H9 (cell line): ENCODE measurements around the gene C2orf68. TPM values are rescaled to one million over a fixed set of nuclear protein-coding genes. Genes with fewer than 3 reads are reported as not detected.
A peak's percentile ranks its signal among the peaks of the same experiment; 100 is the strongest.

Source experiments
- DNase-seq: peaks from one replicate; pipeline ENCODE4 v3.0.0-alpha.2; 2017
- H2AFZ ChIP-seq: one replicate; pipeline ENCODE4 v1.6.1; 2013; ENCODE audit warnings: mild to moderate bottlenecking, low read length, control low read depth, moderate library complexity
- H2AK5ac ChIP-seq: 2 replicates; pipeline ENCODE4 v1.6.1; 2013; ENCODE audit warnings: low read length, control low read depth, mixed read lengths; ENCODE audit not compliant: insufficient read length
- H2BK120ac ChIP-seq: one replicate; pipeline ENCODE4 v1.6.1; 2013; ENCODE audit warnings: low read depth, mild to moderate bottlenecking, low read length, control low read depth, inconsistent platforms; ENCODE audit not compliant: poor library complexity, severe bottlenecking
- H2BK12ac ChIP-seq: 2 replicates; pipeline ENCODE4 v1.6.1; 2013; ENCODE audit warnings: low read length, control low read depth, mixed read lengths, low read depth; ENCODE audit not compliant: insufficient read length
- H2BK15ac ChIP-seq: 2 replicates; pipeline ENCODE4 v1.6.1; 2013; ENCODE audit warnings: low read depth, low read length, control low read depth
- H2BK20ac ChIP-seq: one replicate; pipeline ENCODE4 v1.6.1; 2013; ENCODE audit warnings: low read depth, mild to moderate bottlenecking, low read length, control low read depth, inconsistent platforms; ENCODE audit not compliant: poor library complexity, severe bottlenecking
- H2BK5ac ChIP-seq: 2 replicates; pipeline ENCODE4 v1.6.1; 2013; ENCODE audit warnings: low read length, control low read depth, mixed read lengths; ENCODE audit not compliant: insufficient read length
- H3K14ac ChIP-seq: 2 replicates; pipeline ENCODE4 v1.6.1; 2013; ENCODE audit warnings: low read length, control low read depth; ENCODE audit not compliant: insufficient read depth
- H3K18ac ChIP-seq: 2 replicates; pipeline ENCODE4 v1.6.1; 2013; ENCODE audit warnings: low read depth, mild to moderate bottlenecking, mixed read lengths, low read length, control low read depth; ENCODE audit not compliant: insufficient read length
- H3K23ac ChIP-seq: 2 replicates; pipeline ENCODE4 v1.6.1; 2013; ENCODE audit warnings: low read length, control low read depth, mixed read lengths, low read depth; ENCODE audit not compliant: insufficient read length
- H3K23me2 ChIP-seq: 2 replicates; pipeline ENCODE4 v1.6.1; 2013; ENCODE audit warnings: low read depth, mild to moderate bottlenecking, mixed read lengths, low read length, control low read depth; ENCODE audit not compliant: insufficient read length, poor library complexity, severe bottlenecking
- H3K27ac ChIP-seq: 2 replicates; pipeline ENCODE4 v1.5.1; 2013; ENCODE audit warnings: low read length, control low read depth, mixed read lengths, low read depth; ENCODE audit not compliant: insufficient read length
- H3K27me3 ChIP-seq: 2 replicates; pipeline ENCODE4 v1.6.1; 2013; ENCODE audit warnings: low read length, control low read depth, inconsistent platforms; ENCODE audit not compliant: insufficient read depth
- H3K4ac ChIP-seq: 2 replicates; pipeline ENCODE4 v1.6.1; 2013; ENCODE audit warnings: low read depth, mild to moderate bottlenecking, control low read depth, inconsistent platforms, low read length, moderate library complexity
- H3K4me1 ChIP-seq: 2 replicates; pipeline ENCODE4 v1.6.1; 2013; ENCODE audit warnings: low read length, control low read depth, inconsistent platforms; ENCODE audit not compliant: insufficient read depth
- H3K4me2 ChIP-seq: 2 replicates; pipeline ENCODE4 v1.6.1; 2013; ENCODE audit warnings: low read length, control low read depth, mixed read lengths; ENCODE audit not compliant: insufficient read length, insufficient read depth
- H3K56ac ChIP-seq: 2 replicates; pipeline ENCODE4 v1.6.1; 2013; ENCODE audit warnings: low read depth, mild to moderate bottlenecking, mixed read lengths, low read length, control low read depth; ENCODE audit not compliant: insufficient read length
- H3K79me1 ChIP-seq: 2 replicates; pipeline ENCODE4 v1.6.1; 2013; ENCODE audit warnings: low read depth, mild to moderate bottlenecking, moderate library complexity, low read length, control low read depth, inconsistent platforms; ENCODE audit not compliant: insufficient read depth, poor library complexity, severe bottlenecking
- H3K79me2 ChIP-seq: 2 replicates; pipeline ENCODE4 v1.6.1; 2013; ENCODE audit warnings: low read length, control low read depth, inconsistent platforms; ENCODE audit not compliant: insufficient read depth
- H3K9ac ChIP-seq: 2 replicates; pipeline ENCODE4 v1.6.1; 2013; ENCODE audit warnings: low read length, control low read depth, mixed read lengths; ENCODE audit not compliant: insufficient read length; ENCODE audit errors: extremely low read depth
- H3K9me3 ChIP-seq: one replicate; pipeline ENCODE4 v1.6.1; 2013; ENCODE audit warnings: low read depth, low read length, inconsistent platforms; ENCODE audit not compliant: control insufficient read depth
- H3T11ph ChIP-seq: one replicate; pipeline ENCODE4 v1.6.1; 2013; ENCODE audit warnings: mild to moderate bottlenecking, low read length, control low read depth, inconsistent platforms
- H4K20me1 ChIP-seq: one replicate; pipeline ENCODE4 v1.6.1; 2013; ENCODE audit not compliant: control insufficient read depth, insufficient read length, insufficient read depth
- H4K5ac ChIP-seq: 2 replicates; pipeline ENCODE4 v1.6.1; 2013; ENCODE audit warnings: low read depth, mild to moderate bottlenecking, mixed read lengths, low read length, control low read depth; ENCODE audit not compliant: insufficient read length
- H4K8ac ChIP-seq: replicated peaks from 2 replicates; pipeline ENCODE4 v1.6.1; 2013; ENCODE audit warnings: low read length, control low read depth, mixed read lengths, low read depth; ENCODE audit not compliant: insufficient read length
- H4K91ac ChIP-seq: 2 replicates; pipeline ENCODE4 v1.6.1; 2013; ENCODE audit warnings: low read depth, mild to moderate bottlenecking, moderate library complexity, mixed read lengths, low read length, control low read depth; ENCODE audit not compliant: insufficient read length
- H3K27ac Mint-ChIP-seq, 3 experiments: 2 replicates in 2 of 3; 3 replicates in 1 of 3; pipeline ENCODE4 v1.8.0; 2020 to 2021; ENCODE audit warnings: mixed read lengths in 3 of 3, mild to moderate bottlenecking in 1 of 3, moderate library complexity in 1 of 3
- H3K27me3 Mint-ChIP-seq: 2 replicates; pipeline ENCODE4 v1.8.0; 2021; ENCODE audit warnings: low read depth, mild to moderate bottlenecking, moderate library complexity, mixed read lengths
- H3K36me3 Mint-ChIP-seq, 3 experiments: 2 replicates in 2 of 3; 3 replicates in 1 of 3; pipeline ENCODE4 v1.8.0; 2020 to 2021; ENCODE audit warnings: low read depth in 3 of 3, mixed read lengths in 3 of 3; ENCODE audit not compliant: insufficient read depth in 1 of 3
- H3K4me1 Mint-ChIP-seq, 2 experiments: 2 replicates each; pipeline ENCODE4 v1.8.0; 2020; ENCODE audit warnings: mixed read lengths in 2 of 2
- H3K4me3 Mint-ChIP-seq, 2 experiments: 2 replicates in 1 of 2; 3 replicates in 1 of 2; pipeline ENCODE4 v1.8.0; 2020 to 2021; ENCODE audit warnings: mild to moderate bottlenecking in 2 of 2, mixed read lengths in 2 of 2, moderate library complexity in 1 of 2
- H3K9me3 Mint-ChIP-seq, 2 experiments: 2 replicates in 1 of 2; 3 replicates in 1 of 2; pipeline ENCODE4 v1.8.0; 2020; ENCODE audit warnings: mild to moderate bottlenecking in 2 of 2, mixed read lengths in 2 of 2, moderate library complexity in 1 of 2
- CTCF ChIP-seq: fragments of 200-600 bp; sonication (generic); conservative IDR thresholded peaks from 3 replicates; pipeline ENCODE4 v1.8.0; 2021; ENCODE audit warnings: antibody characterized with exemption, mild to moderate bottlenecking
- WGBS: extraction: QIAGEN DNeasy Blood & Tissue Kit; methylation state at CpG from one replicate; pipeline ENCODE4 v1.1.7; 2013; ENCODE audit warnings: missing lambda C conversion rate, low lambda C conversion rate, mixed read lengths; ENCODE audit not compliant: insufficient read length; ENCODE audit errors: extremely low coverage; 5-methylcytosine and 5-hydroxymethylcytosine counted together
- total RNA-seq: library from RNA; stranded (reverse); gene quantifications from 2 replicates; pipeline ENCODE4 v1.2.1, GENCODE V29; 2021

Gene C2orf68
- total RNA-seq, 1 experiment from 2014 or later = 39.6 TPM

GRCh38 chr2:85647823-85648526 lies 36.1 kb upstream of the C2orf68 start:
- Mint-ChIP-seq H3K27me3 (no peaks in the 10 kb centered on the region; the same call in 1 of the 2 replicates), H3K4me3 (no peak overlapping the region), H3K36me3 (peaks cover 37 to 89% (median 77%) of the 10 kb centered on the region in 3 experiments; a peak in 6 of 7 replicates), H3K27ac (peak overlapping the region in 2 of 3 experiments; percentile 15 to 63; a peak in 3 of 7 replicates), H3K9me3 (no peaks in the 10 kb centered on the region), H3K4me1 (no peaks in the 10 kb centered on the region)
- H2BK15ac ChIP-seq = no peak overlapping the region
- no peaks in the 10 kb centered on the region for H3K79me1 ChIP-seq
- no peak overlapping the region for H3K56ac ChIP-seq
- no peak overlapping the region for H2BK5ac ChIP-seq
- no peak overlapping the region for H3K14ac ChIP-seq
- no peak overlapping the region for H4K8ac ChIP-seq
- H2BK12ac ChIP-seq = no peak overlapping the region
- H2BK120ac ChIP-seq = no peak overlapping the region
- TF ChIP-seq CTCF = no peak
- no peak overlapping the region for H2BK20ac ChIP-seq
- H3T11ph ChIP-seq = no peak overlapping the region
- H3K79me2 ChIP-seq = no peaks in the 10 kb centered on the region
- no peak overlapping the region for H3K27ac ChIP-seq
- H3K4me1 ChIP-seq = no peaks in the 10 kb centered on the region
- H3K23me2 ChIP-seq = no peaks in the 10 kb centered on the region
- H2AK5ac ChIP-seq = no peak overlapping the region
- H4K5ac ChIP-seq = no peak overlapping the region
- no peak overlapping the region for H3K18ac ChIP-seq
- no CpG with 5 or more reads among the region's 10 CpGs for WGBS
- no peaks in the 10 kb centered on the region for H3K9me3 ChIP-seq
- no peak overlapping the region for H3K23ac ChIP-seq
- DNase-seq = no peak
- no peak overlapping the region for H2AFZ ChIP-seq
- no peaks in the 10 kb centered on the region for H4K20me1 ChIP-seq
- no peak overlapping the region for H4K91ac ChIP-seq
- no peak overlapping the region for H3K4ac ChIP-seq
- no peaks in the 10 kb centered on the region for H3K27me3 ChIP-seq
- no peak overlapping the region for H3K4me2 ChIP-seq
- no peak overlapping the region for H3K9ac ChIP-seq
